ENCODE results near the gene DOCK4. TPM values are rescaled to one million over a fixed set of nuclear protein-coding genes. Genes with fewer than 3 reads are reported as not detected.

DOCK4 gene
- total and polyA plus RNA-seq, 2 of the 8 experiments (the other 6 are each of a cell fraction or from before 2014, with no cell fraction given): 5.1 to 23.6 TPM

GRCh38 chr7:112038353-112038752, 167.8 kb downstream of the DOCK4 start (continued):
- TF ChIP-seq CHD7 (IDR thresholded peaks at IDR 0.05; ENCODE audit: insufficient replicate concordance, low read length): no peak
- no peak for TF ChIP-seq RBBP5 (IDR thresholded peaks at IDR 0.05; ENCODE audit: borderline replicate concordance, low read depth, low read length)
- TF ChIP-seq SP1 (IDR thresholded peaks at IDR 0.05; ENCODE audit: low read depth, low read length): no peak
- TF ChIP-seq E2F6 (IDR thresholded peaks at IDR 0.05): no peak
- no peak for TF ChIP-seq SP4 (IDR thresholded peaks at IDR 0.05; ENCODE audit: low read length)
- no peak for TF ChIP-seq CTBP2 (IDR thresholded peaks at IDR 0.05; ENCODE audit: borderline replicate concordance, insufficient read depth, insufficient read length, low read length)
- no peak for TF ChIP-seq BRCA1 (IDR thresholded peaks at IDR 0.05; ENCODE audit: low read depth, low read length)
- TF ChIP-seq TBP (IDR thresholded peaks at IDR 0.05; ENCODE audit: low read depth, low read length): no peak
- TF ChIP-seq KDM1A (IDR thresholded peaks at IDR 0.05; ENCODE audit: borderline replicate concordance, low read length): no peak
- no peak for TF ChIP-seq YY1 (IDR thresholded peaks at IDR 0.05; ENCODE audit: low read depth, low read length)
- TF ChIP-seq NANOG (IDR thresholded peaks at IDR 0.05; ENCODE audit: insufficient read depth, low read depth, low read length, poor library complexity, severe bottlenecking): no peak
- no peak for TF ChIP-seq PHF8 (conservative IDR thresholded peaks at IDR 0.05; ENCODE audit: low read depth, low read length)

All from H1 (cell line).